K562 (cell line): Measurements from ENCODE around the gene NUP205. TPM values are rescaled to one million over a fixed set of nuclear protein-coding genes. Genes with fewer than 3 reads are reported as not detected.

Experiments
- CBFA2T2 ChIP-seq: fragments of 450-650 bp; conservative IDR thresholded peaks from 2 replicates; pipeline ENCODE4 v1.6.1; 2017; ENCODE audit warnings: mild to moderate bottlenecking
- KDM1A ChIP-seq, 2 experiments: fragments of 450-650 bp; IDR thresholded peaks; 2 replicates each; pipeline ENCODE4 v1.6.1; 2016; ENCODE audit warnings: mild to moderate bottlenecking in 2 of 2
- LCOR ChIP-seq: sonication (generic); formaldehyde crosslinking; IDR thresholded peaks from 2 replicates; pipeline ENCODE4 v1.8.0; 2022; ENCODE audit warnings: mild to moderate bottlenecking, missing genetic modification reagents
- YY1 ChIP-seq, 3 experiments: IDR thresholded peaks; 2 replicates each; pipeline ENCODE4 v1.6.1; 2011; ENCODE audit warnings: low read length in 2 of 3, mild to moderate bottlenecking in 2 of 3, moderate library complexity in 2 of 3, borderline replicate concordance in 1 of 3, control low read depth in 1 of 3, low read depth in 1 of 3; ENCODE audit not compliant: insufficient read depth in 3 of 3, insufficient replicate concordance in 2 of 3, control insufficient read depth in 1 of 3, insufficient read length in 1 of 3; ENCODE audit errors: extremely low read depth in 1 of 3
- ZNF3 ChIP-seq: fragments of 250-450 bp; sonication (Bioruptor Pico); IDR thresholded peaks from 2 replicates; pipeline ENCODE4 v1.5.0; 2021; ENCODE audit warnings: mild to moderate bottlenecking, moderate library complexity
- polyA plus RNA-seq, 8 experiments: library from polyadenylated mRNA; depleted of rRNA in 4 of 8; stranded (reverse) in 5 of 8; unstranded in 3 of 8; fragments of >200 nt; fragmentation: Nextera tagmentation in 2 of 8; fragmentation: Illumina TruSeq in 1 of 8; extraction: Ambion mirVana in 2 of 8; extraction: Trizol in 1 of 8; gene quantifications; 2 replicates each; pipeline versions ENCODE4 v1.2.1 to v1.2.3, GENCODE V29; 2011 to 2014; ENCODE audit warnings: inconsistent platforms in 1 of 8, missing spikeins in 1 of 8
- total RNA-seq, 7 experiments: library from RNA; depleted of rRNA in 6 of 7; stranded (reverse); fragments of >200 nt in 6 of 7; fragmentation: Illumina TruSeq in 2 of 7; extraction: Trizol in 2 of 7; gene quantifications; 2 replicates each; pipeline versions ENCODE4 v1.2.1 to v1.2.3, GENCODE V29; 2011 to 2021; ENCODE audit warnings: low replicate concordance in 1 of 7
- TF ChIP-seq, protein P1 (sequence below), 2 experiments: fragments of 450-650 bp; formaldehyde crosslinking in 1 of 2; IDR thresholded peaks; 2 replicates each; pipeline versions ENCODE4 v1.4.0 to v1.6.1; 2014 to 2020; ENCODE audit warnings: mild to moderate bottlenecking in 2 of 2, borderline replicate concordance in 1 of 2, low read depth in 1 of 2
- TF ChIP-seq, protein P2 (sequence below): fragments of 450-650 bp; conservative IDR thresholded peaks from 2 replicates; pipeline ENCODE4 v1.6.1; 2016; ENCODE audit warnings: missing genetic modification characterization, low read depth, mild to moderate bottlenecking, control low read depth, missing compliant biosample characterization
- TF ChIP-seq, protein P3 (sequence below): fragments of 450-650 bp; formaldehyde crosslinking; IDR thresholded peaks from 2 replicates; pipeline ENCODE4 v1.4.0; 2020; ENCODE audit warnings: mild to moderate bottlenecking, moderate library complexity
- TF ChIP-seq, protein P4 (sequence below): sonication (generic); formaldehyde crosslinking; IDR thresholded peaks from 2 replicates; pipeline ENCODE4 v1.8.0; 2022; ENCODE audit warnings: mild to moderate bottlenecking, missing genetic modification reagents, borderline replicate concordance

Gene NUP205
- total and polyA plus RNA-seq, 9 of the 15 experiments (the other 6 are each of a cell fraction or from before 2014, with no cell fraction given), result 101 to 282 (median 193) TPM

DNA sequence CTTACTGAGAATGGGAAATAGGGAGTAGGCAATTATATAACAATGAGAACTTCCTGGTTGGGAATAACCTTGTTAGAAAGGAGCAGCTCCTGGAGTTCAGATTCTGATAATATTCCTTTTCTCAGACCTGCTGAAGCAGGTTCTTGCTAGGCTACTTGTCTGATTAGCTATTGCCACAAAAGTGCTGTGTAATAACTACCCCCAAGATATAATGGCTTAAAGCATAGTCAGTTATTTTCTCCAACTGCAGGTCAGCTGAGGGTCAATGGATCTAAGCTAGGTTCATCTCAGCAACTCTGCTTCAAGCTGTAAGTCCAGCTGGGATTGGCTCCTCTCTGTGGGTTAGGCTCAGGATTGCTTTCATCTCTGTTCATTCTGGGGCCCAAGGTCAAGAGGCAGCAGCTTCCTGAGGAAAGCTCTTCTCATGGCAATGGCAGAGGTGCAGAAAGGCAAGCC is 38.5 kb upstream of the NUP205 start (continued):
- TF ChIP-seq YY1 (IDR thresholded peaks at IDR 0.05; ENCODE audit: borderline replicate concordance in 1 of 3, control insufficient read depth in 1 of 3, extremely low read depth in 1 of 3, insufficient read depth in 3 of 3, insufficient read length in 1 of 3, insufficient replicate concordance in 2 of 3, low read depth in 1 of 3, low read length in 2 of 3), result no peak
- TF ChIP-seq, protein P1, sequence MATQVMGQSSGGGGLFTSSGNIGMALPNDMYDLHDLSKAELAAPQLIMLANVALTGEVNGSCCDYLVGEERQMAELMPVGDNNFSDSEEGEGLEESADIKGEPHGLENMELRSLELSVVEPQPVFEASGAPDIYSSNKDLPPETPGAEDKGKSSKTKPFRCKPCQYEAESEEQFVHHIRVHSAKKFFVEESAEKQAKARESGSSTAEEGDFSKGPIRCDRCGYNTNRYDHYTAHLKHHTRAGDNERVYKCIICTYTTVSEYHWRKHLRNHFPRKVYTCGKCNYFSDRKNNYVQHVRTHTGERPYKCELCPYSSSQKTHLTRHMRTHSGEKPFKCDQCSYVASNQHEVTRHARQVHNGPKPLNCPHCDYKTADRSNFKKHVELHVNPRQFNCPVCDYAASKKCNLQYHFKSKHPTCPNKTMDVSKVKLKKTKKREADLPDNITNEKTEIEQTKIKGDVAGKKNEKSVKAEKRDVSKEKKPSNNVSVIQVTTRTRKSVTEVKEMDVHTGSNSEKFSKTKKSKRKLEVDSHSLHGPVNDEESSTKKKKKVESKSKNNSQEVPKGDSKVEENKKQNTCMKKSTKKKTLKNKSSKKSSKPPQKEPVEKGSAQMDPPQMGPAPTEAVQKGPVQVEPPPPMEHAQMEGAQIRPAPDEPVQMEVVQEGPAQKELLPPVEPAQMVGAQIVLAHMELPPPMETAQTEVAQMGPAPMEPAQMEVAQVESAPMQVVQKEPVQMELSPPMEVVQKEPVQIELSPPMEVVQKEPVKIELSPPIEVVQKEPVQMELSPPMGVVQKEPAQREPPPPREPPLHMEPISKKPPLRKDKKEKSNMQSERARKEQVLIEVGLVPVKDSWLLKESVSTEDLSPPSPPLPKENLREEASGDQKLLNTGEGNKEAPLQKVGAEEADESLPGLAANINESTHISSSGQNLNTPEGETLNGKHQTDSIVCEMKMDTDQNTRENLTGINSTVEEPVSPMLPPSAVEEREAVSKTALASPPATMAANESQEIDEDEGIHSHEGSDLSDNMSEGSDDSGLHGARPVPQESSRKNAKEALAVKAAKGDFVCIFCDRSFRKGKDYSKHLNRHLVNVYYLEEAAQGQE (IDR thresholded peaks at IDR 0.05; ENCODE audit: borderline replicate concordance), result peak; percentile 96
- TF ChIP-seq, protein P1 (CRISPR knock-in tag; IDR thresholded peaks at IDR 0.05; ENCODE audit: low read depth), result no peak
- TF ChIP-seq CBFA2T2, result no peak
- TF ChIP-seq, protein P2, sequence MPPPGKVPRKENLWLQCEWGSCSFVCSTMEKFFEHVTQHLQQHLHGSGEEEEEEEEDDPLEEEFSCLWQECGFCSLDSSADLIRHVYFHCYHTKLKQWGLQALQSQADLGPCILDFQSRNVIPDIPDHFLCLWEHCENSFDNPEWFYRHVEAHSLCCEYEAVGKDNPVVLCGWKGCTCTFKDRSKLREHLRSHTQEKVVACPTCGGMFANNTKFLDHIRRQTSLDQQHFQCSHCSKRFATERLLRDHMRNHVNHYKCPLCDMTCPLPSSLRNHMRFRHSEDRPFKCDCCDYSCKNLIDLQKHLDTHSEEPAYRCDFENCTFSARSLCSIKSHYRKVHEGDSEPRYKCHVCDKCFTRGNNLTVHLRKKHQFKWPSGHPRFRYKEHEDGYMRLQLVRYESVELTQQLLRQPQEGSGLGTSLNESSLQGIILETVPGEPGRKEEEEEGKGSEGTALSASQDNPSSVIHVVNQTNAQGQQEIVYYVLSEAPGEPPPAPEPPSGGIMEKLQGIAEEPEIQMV (tag), result no peak
- TF ChIP-seq, protein P3, sequence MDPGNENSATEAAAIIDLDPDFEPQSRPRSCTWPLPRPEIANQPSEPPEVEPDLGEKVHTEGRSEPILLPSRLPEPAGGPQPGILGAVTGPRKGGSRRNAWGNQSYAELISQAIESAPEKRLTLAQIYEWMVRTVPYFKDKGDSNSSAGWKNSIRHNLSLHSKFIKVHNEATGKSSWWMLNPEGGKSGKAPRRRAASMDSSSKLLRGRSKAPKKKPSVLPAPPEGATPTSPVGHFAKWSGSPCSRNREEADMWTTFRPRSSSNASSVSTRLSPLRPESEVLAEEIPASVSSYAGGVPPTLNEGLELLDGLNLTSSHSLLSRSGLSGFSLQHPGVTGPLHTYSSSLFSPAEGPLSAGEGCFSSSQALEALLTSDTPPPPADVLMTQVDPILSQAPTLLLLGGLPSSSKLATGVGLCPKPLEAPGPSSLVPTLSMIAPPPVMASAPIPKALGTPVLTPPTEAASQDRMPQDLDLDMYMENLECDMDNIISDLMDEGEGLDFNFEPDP (CRISPR knock-in tag), result no peak
- no peak for TF ChIP-seq ZNF3
- no peak for TF ChIP-seq LCOR (CRISPR knock-in tag)
- peak in 1 of 2 experiments; percentile 30; a peak in 1 of 4 replicates for TF ChIP-seq KDM1A (IDR thresholded peaks at IDR 0.05)
- TF ChIP-seq, protein P4, sequence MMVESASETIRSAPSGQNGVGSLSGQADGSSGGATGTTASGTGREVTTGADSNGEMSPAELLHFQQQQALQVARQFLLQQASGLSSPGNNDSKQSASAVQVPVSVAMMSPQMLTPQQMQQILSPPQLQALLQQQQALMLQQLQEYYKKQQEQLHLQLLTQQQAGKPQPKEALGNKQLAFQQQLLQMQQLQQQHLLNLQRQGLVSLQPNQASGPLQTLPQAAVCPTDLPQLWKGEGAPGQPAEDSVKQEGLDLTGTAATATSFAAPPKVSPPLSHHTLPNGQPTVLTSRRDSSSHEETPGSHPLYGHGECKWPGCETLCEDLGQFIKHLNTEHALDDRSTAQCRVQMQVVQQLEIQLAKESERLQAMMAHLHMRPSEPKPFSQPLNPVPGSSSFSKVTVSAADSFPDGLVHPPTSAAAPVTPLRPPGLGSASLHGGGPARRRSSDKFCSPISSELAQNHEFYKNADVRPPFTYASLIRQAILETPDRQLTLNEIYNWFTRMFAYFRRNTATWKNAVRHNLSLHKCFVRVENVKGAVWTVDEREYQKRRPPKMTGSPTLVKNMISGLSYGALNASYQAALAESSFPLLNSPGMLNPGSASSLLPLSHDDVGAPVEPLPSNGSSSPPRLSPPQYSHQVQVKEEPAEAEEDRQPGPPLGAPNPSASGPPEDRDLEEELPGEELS (CRISPR knock-in tag), result no peak
